Measurements from ENCODE around the gene ATG2B. TPM values are rescaled to one million over a fixed set of nuclear protein-coding genes. Genes with fewer than 3 reads are reported as not detected.

ATG2B gene
- total RNA-seq, 1 donor from 2014 or later, result 6.3 TPM

DNA sequence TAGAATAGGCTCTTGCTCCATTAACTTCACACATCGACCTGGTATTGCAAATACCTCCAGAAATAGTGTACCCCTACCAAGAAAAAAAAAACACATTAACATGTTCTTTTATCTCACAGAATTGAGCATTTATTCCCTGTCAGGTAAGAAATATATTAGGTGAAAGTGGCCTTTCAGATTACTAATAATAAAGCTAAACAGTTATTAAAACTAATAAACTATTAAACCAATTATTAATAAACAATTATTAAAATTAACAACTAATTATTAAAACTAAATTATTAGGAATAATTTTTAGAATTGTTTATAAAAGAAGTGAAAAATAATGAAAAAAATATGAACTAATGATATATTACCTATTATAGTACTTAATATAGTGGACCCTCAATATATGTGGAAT lies 21.6 kb upstream of the ATG2B start:
- Histone ChIP-seq H3K4me3 (ENCODE audit: low read depth, low read length) (no peak overlapping the region), H3K27me3 (ENCODE audit: control insufficient read depth, insufficient read depth, low read length) (no peaks in the 10 kb centered on the region), H3K36me3 (ENCODE audit: control insufficient read depth, insufficient read depth, low read length) (peaks cover 4% of the 10 kb centered on the region)
- TF ChIP-seq, protein P1, sequence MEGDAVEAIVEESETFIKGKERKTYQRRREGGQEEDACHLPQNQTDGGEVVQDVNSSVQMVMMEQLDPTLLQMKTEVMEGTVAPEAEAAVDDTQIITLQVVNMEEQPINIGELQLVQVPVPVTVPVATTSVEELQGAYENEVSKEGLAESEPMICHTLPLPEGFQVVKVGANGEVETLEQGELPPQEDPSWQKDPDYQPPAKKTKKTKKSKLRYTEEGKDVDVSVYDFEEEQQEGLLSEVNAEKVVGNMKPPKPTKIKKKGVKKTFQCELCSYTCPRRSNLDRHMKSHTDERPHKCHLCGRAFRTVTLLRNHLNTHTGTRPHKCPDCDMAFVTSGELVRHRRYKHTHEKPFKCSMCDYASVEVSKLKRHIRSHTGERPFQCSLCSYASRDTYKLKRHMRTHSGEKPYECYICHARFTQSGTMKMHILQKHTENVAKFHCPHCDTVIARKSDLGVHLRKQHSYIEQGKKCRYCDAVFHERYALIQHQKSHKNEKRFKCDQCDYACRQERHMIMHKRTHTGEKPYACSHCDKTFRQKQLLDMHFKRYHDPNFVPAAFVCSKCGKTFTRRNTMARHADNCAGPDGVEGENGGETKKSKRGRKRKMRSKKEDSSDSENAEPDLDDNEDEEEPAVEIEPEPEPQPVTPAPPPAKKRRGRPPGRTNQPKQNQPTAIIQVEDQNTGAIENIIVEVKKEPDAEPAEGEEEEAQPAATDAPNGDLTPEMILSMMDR (IDR thresholded peaks at IDR 0.05; ENCODE audit: insufficient read depth, low read length, severe bottlenecking), result no peak
- FAIRE-seq (no peak), DNase-seq (ENCODE audit: low read depth) (no peak)

- peaks cover 4% of the 10 kb centered on the region for H3K36me3 ChIP-seq (ENCODE audit: control insufficient read depth, insufficient read depth, low read length)
- TF ChIP-seq, protein P1 (IDR thresholded peaks at IDR 0.05; ENCODE audit: insufficient read depth, low read length, severe bottlenecking), result no peak
Measured at GRCh38 chr14:96384053-96384452, 20.9 kb upstream of the ATG2B start.

DNA sequence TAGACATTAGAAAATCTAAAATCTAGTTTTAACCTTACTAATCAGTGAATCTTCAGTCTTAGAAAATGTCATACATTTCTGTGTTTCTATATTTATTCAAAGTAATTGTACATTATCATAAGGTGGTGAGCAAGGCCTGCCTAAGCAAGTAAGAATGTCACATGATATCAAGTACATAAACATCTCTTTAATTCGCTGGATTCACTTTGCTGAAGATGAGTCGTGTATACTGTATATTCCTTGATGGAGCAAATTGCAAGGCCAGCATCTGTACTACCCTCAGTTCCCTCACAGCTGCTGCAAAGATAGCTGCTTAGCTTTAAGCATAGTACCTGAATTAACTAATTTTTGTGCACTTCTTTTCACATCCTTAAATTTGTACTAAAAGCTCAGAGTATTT lies 20.3 kb upstream of the ATG2B start:
- peaks cover 4% of the 10 kb centered on the region for H3K36me3 ChIP-seq (ENCODE audit: control insufficient read depth, insufficient read depth, low read length)
- DNase-seq (ENCODE audit: low read depth), result peak; percentile 56
- no peak for FAIRE-seq
- no peak overlapping the region for H3K4me3 ChIP-seq (ENCODE audit: low read depth, low read length)
- no peaks in the 10 kb centered on the region for H3K27me3 ChIP-seq (ENCODE audit: control insufficient read depth, insufficient read depth, low read length)
- TF ChIP-seq, protein P1 (IDR thresholded peaks at IDR 0.05; ENCODE audit: insufficient read depth, low read length, severe bottlenecking), result no peak

More at GRCh38 chr14:96384053-96384452, 20.9 kb upstream of the ATG2B start:
- FAIRE-seq (no peak), DNase-seq (ENCODE audit: low read depth) (peak; percentile 20)
- no peak overlapping the region for H3K4me3 ChIP-seq (ENCODE audit: low read depth, low read length)
- H3K27me3 ChIP-seq (ENCODE audit: control insufficient read depth, insufficient read depth, low read length), result no peaks in the 10 kb centered on the region

- no peaks in the 10 kb centered on the region for H3K27me3 ChIP-seq (ENCODE audit: control insufficient read depth, insufficient read depth, low read length)
- no peak overlapping the region for H3K4me3 ChIP-seq (ENCODE audit: low read depth, low read length)
- peaks cover 4% of the 10 kb centered on the region for H3K36me3 ChIP-seq (ENCODE audit: control insufficient read depth, insufficient read depth, low read length)
- FAIRE-seq (no peak), DNase-seq (ENCODE audit: low read depth) (no peak)
- TF ChIP-seq, protein P1 (IDR thresholded peaks at IDR 0.05; ENCODE audit: insufficient read depth, low read length, severe bottlenecking), result no peak
Measured at GRCh38 chr14:96380735-96381134, 17.6 kb upstream of the ATG2B start.

DNA sequence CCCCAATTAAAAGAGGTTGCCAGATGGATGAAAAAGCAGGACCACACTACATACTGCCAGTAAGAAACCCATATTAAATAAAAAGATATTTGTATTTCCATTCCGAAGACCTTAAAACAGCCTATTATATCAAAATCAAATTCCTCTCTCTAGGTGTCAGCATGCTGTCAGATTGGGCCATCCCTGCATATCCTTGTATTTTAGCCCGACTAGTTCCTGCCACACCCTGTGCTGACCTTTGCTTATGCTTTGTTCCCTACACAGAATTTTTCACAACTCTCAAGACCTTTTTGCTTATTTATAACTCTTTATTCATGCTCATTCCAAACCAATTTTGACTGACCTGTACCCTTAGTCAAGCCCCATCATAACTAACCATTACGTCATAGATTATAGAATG lies 13.0 kb upstream of the ATG2B start:
- no peak overlapping the region for H3K4me3 ChIP-seq (ENCODE audit: low read depth, low read length)
- TF ChIP-seq, protein P1 (IDR thresholded peaks at IDR 0.05; ENCODE audit: insufficient read depth, low read length, severe bottlenecking), result no peak
- DNase-seq (ENCODE audit: low read depth), result no peak
- FAIRE-seq, result no peak
- H3K36me3 ChIP-seq (ENCODE audit: control insufficient read depth, insufficient read depth, low read length), result no peaks in the 10 kb centered on the region
- H3K27me3 ChIP-seq (ENCODE audit: control insufficient read depth, insufficient read depth, low read length), result no peaks in the 10 kb centered on the region

- no peak for DNase-seq (ENCODE audit: low read depth)
- H3K36me3 ChIP-seq (ENCODE audit: control insufficient read depth, insufficient read depth, low read length), result no peaks in the 10 kb centered on the region
- no peaks in the 10 kb centered on the region for H3K27me3 ChIP-seq (ENCODE audit: control insufficient read depth, insufficient read depth, low read length)
- H3K4me3 ChIP-seq (ENCODE audit: low read depth, low read length), result no peak overlapping the region
- no peak for FAIRE-seq
- TF ChIP-seq, protein P1 (IDR thresholded peaks at IDR 0.05; ENCODE audit: insufficient read depth, low read length, severe bottlenecking), result no peak
Measured at GRCh38 chr14:96373538-96373937, 10.4 kb upstream of the ATG2B start.

Measured in bronchial epithelial cell (primary cell).